ENCODE data around the gene SLC45A1. TPM values are rescaled to one million over a fixed set of nuclear protein-coding genes. Genes with fewer than 3 reads are reported as not detected.

SLC45A1 gene
- total RNA-seq, 1 experiment from 2014 or later, result 13.8 TPM

DNA sequence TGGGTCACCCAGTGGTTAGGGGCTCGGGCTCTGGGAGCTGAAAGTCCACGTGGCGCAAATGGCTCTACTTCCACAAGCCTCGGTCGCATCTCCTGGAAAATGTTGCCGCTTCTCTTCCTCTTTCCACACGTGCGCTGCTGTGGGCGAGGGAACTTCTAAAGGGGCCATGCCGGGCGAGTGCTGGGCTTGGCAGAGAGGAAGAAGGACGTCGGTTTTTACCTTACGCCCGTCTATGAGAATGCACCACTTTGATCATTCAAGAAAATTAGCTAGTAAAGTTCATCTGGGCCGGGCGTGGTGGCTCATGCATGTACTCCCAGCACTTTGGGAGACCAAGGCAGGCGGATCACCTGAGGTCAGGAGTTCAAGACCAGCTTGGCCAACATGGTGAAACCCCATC, 10.4 kb downstream of the SLC45A1 start:
- H3K4me2 ChIP-seq (ENCODE audit: low read length), result no peak overlapping the region
- H3K4me3 ChIP-seq (replicated peaks in 1 of 2; ENCODE audit: low read depth in 1 of 2, low read length in 2 of 2), result no peak overlapping the region
- BruUV-seq (replicated peaks), result no TSS peak
- ChIA-PET CTCF (no interaction called here), RAD21 (ENCODE audit: low non-redundant PET in 1 of 2, low total read pairs in 2 of 2, uncharacterized antibody in 2 of 2, unreplicated experiment in 2 of 2) (no interaction called here), POLR2A (no interaction called here)
- no peak for DNase-seq (ENCODE audit: low read depth, low spot score)
- intact Hi-C loops (cut with micrococcal nuclease), result no loop called here
- no peak overlapping the region for H2AFZ ChIP-seq (ENCODE audit: low read depth, low read length, poor library complexity, severe bottlenecking)
- TF ChIP-seq, protein P1, sequence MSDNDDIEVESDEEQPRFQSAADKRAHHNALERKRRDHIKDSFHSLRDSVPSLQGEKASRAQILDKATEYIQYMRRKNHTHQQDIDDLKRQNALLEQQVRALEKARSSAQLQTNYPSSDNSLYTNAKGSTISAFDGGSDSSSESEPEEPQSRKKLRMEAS (IDR thresholded peaks at IDR 0.05), result no peak
- peaks cover 7 to 9% of the 10 kb centered on the region in 2 experiments for H3K36me3 ChIP-seq (ENCODE audit: control insufficient read depth in 1 of 2, insufficient read depth in 2 of 2, low read length in 2 of 2)
- no peak overlapping the region for H3K27ac ChIP-seq (ENCODE audit: low read depth, low read length)
- H3K9me3 ChIP-seq (ENCODE audit: control insufficient read depth in 1 of 2, insufficient read depth in 1 of 2, low read depth in 1 of 2, low read length in 2 of 2), result no peaks in the 10 kb centered on the region
- no peak for ATAC-seq
- no peaks in the 10 kb centered on the region for H3K4me1 ChIP-seq (ENCODE audit: control insufficient read depth in 1 of 2, insufficient read depth in 2 of 2, low read length in 2 of 2)
- no peaks in the 10 kb centered on the region for H4K20me1 ChIP-seq (ENCODE audit: insufficient read depth)
- no peaks in the 10 kb centered on the region for H3K27me3 ChIP-seq (ENCODE audit: insufficient read depth, low read length)
- H3K9ac ChIP-seq (ENCODE audit: low read length), result no peak overlapping the region
- no peaks in the 10 kb centered on the region for H3K79me2 ChIP-seq (ENCODE audit: insufficient read depth, low read length)
- no peaks in the 10 kb centered on the region for H3K9me2 ChIP-seq (ENCODE audit: insufficient read depth)

DNA sequence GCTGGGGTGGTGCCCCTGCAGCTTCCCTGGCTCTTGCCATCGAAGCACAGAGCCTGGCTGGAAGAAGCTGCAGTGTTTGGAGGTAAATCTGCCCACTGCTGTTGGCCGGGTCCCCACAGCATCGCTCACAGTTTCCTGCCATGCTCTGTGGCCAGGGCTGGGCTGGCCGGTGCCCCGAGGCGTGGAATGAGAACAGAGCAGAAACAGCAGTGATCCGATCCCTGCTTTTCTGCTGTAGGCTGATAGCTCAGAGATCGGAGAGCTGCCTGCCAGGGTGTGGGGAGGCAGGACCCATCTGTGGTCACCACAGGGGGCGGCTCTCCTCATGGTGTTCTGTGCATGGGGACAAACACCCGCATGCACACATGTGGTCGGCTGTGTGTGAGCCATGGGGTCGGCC, 11.5 kb downstream of the SLC45A1 start:
- Histone ChIP-seq H3K27ac (ENCODE audit: low read depth, low read length) (no peak overlapping the region), H3K79me2 (ENCODE audit: insufficient read depth, low read length) (no peaks in the 10 kb centered on the region), H3K4me1 (ENCODE audit: control insufficient read depth in 1 of 2, insufficient read depth in 2 of 2, low read length in 2 of 2) (no peaks in the 10 kb centered on the region), H3K36me3 (ENCODE audit: control insufficient read depth in 1 of 2, insufficient read depth in 2 of 2, low read length in 2 of 2) (peaks cover 7 to 9% of the 10 kb centered on the region in 2 experiments), H3K27me3 (ENCODE audit: insufficient read depth, low read length) (no peaks in the 10 kb centered on the region), H3K9ac (ENCODE audit: low read length) (no peak overlapping the region), H3K9me3 (ENCODE audit: control insufficient read depth in 1 of 2, insufficient read depth in 1 of 2, low read depth in 1 of 2, low read length in 2 of 2) (no peaks in the 10 kb centered on the region), H3K4me2 (ENCODE audit: low read length) (no peak overlapping the region), H4K20me1 (ENCODE audit: insufficient read depth) (no peaks in the 10 kb centered on the region), H3K4me3 (replicated peaks in 1 of 2; ENCODE audit: low read depth in 1 of 2, low read length in 2 of 2) (no peak overlapping the region), H3K9me2 (ENCODE audit: insufficient read depth) (no peaks in the 10 kb centered on the region), H2AFZ (ENCODE audit: low read depth, low read length, poor library complexity, severe bottlenecking) (no peak overlapping the region)
- DNase-seq (ENCODE audit: low read depth, low spot score), result no peak
- intact Hi-C loops (cut with micrococcal nuclease), result no loop called here
- ATAC-seq, result no peak
- ChIA-PET POLR2A (no interaction called here), RAD21 (ENCODE audit: low non-redundant PET in 1 of 2, low total read pairs in 2 of 2, uncharacterized antibody in 2 of 2, unreplicated experiment in 2 of 2) (no interaction called here), CTCF (no interaction called here)
- BruUV-seq (replicated peaks), result no TSS peak
- TF ChIP-seq YY1 (IDR thresholded peaks at IDR 0.05; ENCODE audit: extremely low read depth, insufficient replicate concordance, low read depth, low read length), result no peak
- no peak for TF ChIP-seq JUND (IDR thresholded peaks at IDR 0.05)
- no peak for TF ChIP-seq POLR2A (IDR thresholded peaks at IDR 0.05; ENCODE audit: borderline replicate concordance, extremely low read depth, insufficient read depth, insufficient read length)
- no peak for TF ChIP-seq EZH2 (IDR thresholded peaks at IDR 0.05)
- TF ChIP-seq ZFX (IDR thresholded peaks at IDR 0.05), result no peak
- no peak for TF ChIP-seq ELF1 (IDR thresholded peaks at IDR 0.05; ENCODE audit: borderline replicate concordance, low read depth)
- TF ChIP-seq ZNF274 (IDR thresholded peaks at IDR 0.05; ENCODE audit: low read depth, low read length), result no peak
- TF ChIP-seq, protein P2, sequence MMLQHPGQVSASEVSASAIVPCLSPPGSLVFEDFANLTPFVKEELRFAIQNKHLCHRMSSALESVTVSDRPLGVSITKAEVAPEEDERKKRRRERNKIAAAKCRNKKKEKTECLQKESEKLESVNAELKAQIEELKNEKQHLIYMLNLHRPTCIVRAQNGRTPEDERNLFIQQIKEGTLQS (IDR thresholded peaks at IDR 0.05), result no peak
- no peak for TF ChIP-seq CBX3 (IDR thresholded peaks at IDR 0.05; ENCODE audit: low read depth)
- no peak for TF ChIP-seq TCF7L2 (IDR thresholded peaks at IDR 0.05; ENCODE audit: borderline replicate concordance, extremely low read depth, insufficient read depth, insufficient read length)
- no peak for TF ChIP-seq SIN3A (IDR thresholded peaks at IDR 0.05; ENCODE audit: low read depth)
- TF ChIP-seq SRF (IDR thresholded peaks at IDR 0.05; ENCODE audit: low read depth), result no peak
- no peak for TF ChIP-seq RAD21 (IDR thresholded peaks at IDR 0.05; ENCODE audit: low read depth)
- TF ChIP-seq SP1 (IDR thresholded peaks at IDR 0.05; ENCODE audit: low read depth), result no peak
- no peak for TF ChIP-seq POLR2AphosphoS5 (IDR thresholded peaks at IDR 0.05; ENCODE audit: low read depth, low read length)
- TF ChIP-seq, protein P1 (IDR thresholded peaks at IDR 0.05), result no peak
- TF ChIP-seq, protein P3, sequence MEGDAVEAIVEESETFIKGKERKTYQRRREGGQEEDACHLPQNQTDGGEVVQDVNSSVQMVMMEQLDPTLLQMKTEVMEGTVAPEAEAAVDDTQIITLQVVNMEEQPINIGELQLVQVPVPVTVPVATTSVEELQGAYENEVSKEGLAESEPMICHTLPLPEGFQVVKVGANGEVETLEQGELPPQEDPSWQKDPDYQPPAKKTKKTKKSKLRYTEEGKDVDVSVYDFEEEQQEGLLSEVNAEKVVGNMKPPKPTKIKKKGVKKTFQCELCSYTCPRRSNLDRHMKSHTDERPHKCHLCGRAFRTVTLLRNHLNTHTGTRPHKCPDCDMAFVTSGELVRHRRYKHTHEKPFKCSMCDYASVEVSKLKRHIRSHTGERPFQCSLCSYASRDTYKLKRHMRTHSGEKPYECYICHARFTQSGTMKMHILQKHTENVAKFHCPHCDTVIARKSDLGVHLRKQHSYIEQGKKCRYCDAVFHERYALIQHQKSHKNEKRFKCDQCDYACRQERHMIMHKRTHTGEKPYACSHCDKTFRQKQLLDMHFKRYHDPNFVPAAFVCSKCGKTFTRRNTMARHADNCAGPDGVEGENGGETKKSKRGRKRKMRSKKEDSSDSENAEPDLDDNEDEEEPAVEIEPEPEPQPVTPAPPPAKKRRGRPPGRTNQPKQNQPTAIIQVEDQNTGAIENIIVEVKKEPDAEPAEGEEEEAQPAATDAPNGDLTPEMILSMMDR (IDR thresholded peaks at IDR 0.05 in 2 of 3, conservative IDR thresholded peaks at IDR 0.05 in 1 of 3; ENCODE audit: borderline replicate concordance in 1 of 3, insufficient read depth in 1 of 3, low read depth in 2 of 3, low read length in 2 of 3), result no peak
- no peak for TF ChIP-seq CEBPB (IDR thresholded peaks at IDR 0.05; ENCODE audit: low read depth)
- TF ChIP-seq, protein P4, sequence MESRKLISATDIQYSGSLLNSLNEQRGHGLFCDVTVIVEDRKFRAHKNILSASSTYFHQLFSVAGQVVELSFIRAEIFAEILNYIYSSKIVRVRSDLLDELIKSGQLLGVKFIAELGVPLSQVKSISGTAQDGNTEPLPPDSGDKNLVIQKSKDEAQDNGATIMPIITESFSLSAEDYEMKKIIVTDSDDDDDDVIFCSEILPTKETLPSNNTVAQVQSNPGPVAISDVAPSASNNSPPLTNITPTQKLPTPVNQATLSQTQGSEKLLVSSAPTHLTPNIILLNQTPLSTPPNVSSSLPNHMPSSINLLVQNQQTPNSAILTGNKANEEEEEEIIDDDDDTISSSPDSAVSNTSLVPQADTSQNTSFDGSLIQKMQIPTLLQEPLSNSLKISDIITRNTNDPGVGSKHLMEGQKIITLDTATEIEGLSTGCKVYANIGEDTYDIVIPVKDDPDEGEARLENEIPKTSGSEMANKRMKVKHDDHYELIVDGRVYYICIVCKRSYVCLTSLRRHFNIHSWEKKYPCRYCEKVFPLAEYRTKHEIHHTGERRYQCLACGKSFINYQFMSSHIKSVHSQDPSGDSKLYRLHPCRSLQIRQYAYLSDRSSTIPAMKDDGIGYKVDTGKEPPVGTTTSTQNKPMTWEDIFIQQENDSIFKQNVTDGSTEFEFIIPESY (IDR thresholded peaks at IDR 0.05; ENCODE audit: extremely low read depth, insufficient replicate concordance, low read length), result no peak

Data from HCT116 (cell line).